HuH-7 (cell line): ENCODE results near the gene WFDC6.
"Not testable (repeated sequence)": the region's sequence is repeated elsewhere in the genome, so short reads cannot be mapped to it uniquely, and the experiment has no call there.

Source experiments
- DNase-seq: peaks from one replicate; pipeline ENCODE4 v3.0.0; 2011; ENCODE audit warnings: low spot score

Gene WFDC6

DNA sequence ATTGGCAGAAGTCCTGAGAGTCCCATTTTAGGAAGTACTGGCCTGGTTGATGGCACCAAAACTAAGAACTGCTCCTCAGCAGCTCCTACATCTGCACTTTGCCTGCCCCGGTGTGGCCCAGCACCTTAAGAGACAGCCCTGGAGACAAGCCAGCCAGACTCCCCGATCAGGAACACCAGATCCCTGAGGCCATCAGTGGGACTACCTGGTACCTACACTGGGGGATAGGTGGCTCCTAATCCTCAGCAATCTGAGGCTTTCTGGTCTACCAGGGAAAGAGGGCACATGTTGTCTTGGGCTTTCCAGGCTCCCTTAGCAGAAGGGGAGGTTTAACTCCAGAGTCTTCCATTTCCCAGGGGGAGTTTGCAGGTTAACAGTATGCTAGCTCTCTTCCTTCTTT, at the start of gene WFDC6:
WFDC6 (minus strand) TSS at position 101 of the 400 bp plus-strand sequence; CDS start at position 26, 75 bp downstream.
- no peak for DNase-seq

DNA sequence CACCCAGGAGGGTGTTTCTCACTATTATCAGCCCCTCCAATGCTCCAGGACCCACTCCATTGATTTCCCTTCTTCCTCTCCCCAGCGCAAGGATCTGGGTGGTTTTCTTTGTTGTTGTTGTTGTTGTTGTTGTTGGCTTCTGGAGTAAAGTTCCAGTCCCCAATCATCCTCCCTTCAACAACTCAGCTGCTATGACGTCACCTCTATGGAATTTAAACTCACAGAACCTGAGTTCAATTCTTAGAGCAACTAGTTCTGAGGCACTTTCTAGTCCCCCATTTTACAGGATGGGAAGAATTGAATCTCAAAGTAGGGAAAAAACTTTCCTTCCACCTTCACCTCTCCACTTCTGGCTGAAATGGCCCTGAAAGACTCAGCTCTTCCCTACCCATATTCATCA, 49.5 kb upstream of the WFDC6 start:
- DNase-seq: no peak

DNA sequence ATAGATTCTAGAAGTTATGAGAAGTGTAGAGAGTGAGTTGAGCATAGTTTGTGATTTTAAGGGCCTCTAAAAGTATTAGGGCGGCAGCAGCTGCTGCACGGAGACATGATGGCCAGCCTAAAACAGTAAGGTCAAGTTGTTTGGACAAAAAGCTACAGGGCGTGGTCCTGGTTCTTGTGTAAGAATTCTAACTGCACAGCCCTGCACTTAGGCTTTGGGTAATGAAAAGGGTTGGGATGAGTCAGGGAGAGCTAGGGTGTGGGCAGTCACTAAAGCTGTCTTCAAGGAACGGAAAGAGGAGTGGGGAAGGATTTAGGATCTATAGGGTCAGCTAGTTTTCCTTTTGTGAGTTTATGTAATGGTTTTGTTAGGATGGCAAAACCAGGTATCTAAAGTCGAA, 46.7 kb upstream of the WFDC6 start:
- DNase-seq: not testable (repeated sequence)

DNA sequence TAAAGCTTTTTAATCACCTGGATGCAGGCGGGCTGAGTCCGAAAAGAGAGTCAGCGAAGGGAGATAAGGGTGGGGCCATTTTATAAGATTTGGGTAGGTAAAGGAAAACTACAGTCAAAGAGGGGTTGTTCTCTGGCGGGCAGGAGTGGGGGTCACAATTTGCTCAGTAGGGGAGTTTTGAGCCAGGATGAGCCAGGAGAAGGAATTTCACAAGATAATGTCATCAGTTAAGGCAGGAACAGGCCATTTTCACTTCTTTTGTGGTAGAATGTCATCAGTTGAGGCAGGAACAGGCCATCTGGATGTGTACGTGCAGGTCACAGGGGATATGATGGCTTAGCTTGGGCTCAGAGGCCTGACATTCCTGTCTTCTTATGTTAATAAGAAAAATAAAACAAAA, 45.0 kb upstream of the WFDC6 start:
- DNase-seq: not testable (repeated sequence)

DNA sequence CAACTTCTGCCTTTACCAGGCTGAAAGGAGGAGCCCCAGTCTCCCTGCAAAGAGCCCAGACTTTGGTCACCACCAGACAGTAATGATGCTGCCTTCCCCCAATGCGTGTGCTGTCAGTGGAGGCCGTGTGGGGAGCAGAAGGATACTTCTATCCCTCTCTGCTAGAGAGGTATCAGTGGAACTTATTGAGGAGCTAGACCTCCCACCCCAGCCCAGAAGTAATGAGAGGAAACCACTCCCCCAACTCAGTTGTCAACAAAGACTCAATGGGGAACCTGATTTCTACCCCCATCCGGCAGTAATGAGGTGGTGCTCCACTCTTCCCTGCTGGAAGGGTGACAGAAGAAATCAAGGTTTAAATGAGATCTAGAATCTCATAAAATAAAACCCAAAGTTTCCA, 44.2 kb upstream of the WFDC6 start:
- no peak for DNase-seq

DNA sequence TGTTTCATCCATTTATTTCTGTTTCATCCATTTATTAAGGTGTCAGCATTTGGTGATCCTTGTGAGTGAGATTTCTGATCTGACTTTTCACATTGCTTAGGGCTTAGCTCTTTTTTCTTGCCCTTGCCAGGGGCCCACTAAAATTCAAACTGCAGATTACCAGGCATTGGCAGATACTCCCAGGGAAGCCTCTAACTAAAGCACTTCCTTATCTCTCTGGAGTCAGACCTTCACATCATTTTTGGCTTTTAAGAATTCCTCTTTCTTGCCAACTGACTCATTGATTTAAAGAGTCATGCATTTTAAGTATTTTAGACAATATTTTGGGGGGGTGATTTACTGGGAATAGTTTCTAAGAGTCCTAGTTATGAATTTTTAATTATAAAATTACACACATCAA, 42.4 kb upstream of the WFDC6 start:
- DNase-seq: no peak

DNA sequence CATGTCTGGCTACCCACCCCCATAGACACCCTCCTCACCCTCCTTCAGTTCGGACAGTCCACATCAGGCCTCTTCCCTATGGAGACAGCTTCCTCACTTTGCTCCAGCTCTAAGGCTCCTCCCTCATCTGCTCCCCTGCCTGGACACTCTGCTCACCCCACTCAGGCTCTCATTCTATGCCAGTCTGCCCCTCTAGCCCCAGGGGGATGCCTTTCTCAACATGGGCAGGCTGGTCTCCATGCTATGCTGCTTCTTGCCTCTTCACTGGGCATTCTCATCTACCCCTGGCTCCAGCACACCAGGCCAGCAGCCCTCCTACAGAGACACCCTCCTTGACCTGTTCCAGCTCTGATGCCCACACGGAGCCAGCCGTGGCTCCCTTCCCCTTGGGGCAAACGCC, 39.9 kb upstream of the WFDC6 start, which contains the start of gene WFDC8:
WFDC8 (minus strand) TSS at position 101 of the 400 bp plus-strand sequence; CDS start at position 64, 37 bp downstream.
- DNase-seq: no peak

DNA sequence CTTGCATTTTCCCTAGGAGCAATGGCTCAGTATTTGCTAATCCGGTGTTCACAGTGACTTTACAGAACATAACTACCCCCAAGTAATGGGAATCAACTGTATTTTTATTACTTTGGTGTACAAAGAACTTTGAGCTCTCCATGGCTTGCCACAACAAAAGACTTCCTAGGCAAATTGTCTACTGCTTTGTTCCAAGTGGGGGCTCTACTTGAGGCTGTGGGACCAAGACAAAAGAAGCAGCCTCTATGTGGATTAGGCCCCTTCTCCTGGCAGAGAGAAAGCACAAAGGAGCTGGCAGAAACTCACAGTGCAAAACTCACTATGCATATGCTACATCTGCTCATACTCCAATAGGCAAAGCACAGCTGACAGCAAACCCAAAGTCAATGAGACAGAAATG, 38.9 kb upstream of the WFDC6 start:
- no peak for DNase-seq

DNA sequence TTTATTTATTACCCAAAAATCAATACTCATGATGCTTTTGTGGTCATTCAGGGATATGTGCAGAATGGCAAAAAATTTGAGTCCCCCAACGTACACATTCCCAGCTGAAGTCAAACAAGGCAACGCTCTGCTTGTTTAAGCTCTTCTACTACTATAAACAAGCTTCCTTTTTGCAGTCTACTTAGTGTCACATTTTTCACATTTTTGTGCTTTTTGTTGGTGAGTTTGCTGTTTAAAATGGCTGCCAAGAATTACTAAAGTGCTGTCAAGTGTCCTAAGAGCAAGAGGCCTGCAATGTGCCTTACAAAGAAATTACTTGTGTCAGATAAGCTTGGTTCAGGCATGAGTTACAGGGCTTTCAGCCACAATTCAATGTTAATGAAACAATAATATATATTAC, 37.7 kb upstream of the WFDC6 start:
- no peak for DNase-seq

DNA sequence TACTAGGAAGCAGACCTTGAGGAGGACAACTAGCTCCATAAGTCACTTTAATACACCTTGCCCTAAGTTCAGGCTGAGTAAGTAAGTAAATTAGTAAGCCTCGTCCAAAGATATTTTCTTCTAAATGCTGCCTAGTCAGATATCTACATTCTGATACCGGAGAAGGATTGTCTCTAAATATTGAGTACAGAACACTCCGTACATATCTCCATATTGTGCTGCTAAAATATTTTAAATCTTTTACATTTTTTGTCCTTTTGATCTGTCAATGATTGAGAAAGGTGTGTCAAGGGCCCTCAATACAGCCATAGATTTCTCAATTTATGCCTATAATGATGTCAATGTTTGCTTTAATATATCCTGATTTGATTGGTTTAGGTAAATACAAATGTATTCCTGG, 36.6 kb upstream of the WFDC6 start:
- no peak for DNase-seq

DNA sequence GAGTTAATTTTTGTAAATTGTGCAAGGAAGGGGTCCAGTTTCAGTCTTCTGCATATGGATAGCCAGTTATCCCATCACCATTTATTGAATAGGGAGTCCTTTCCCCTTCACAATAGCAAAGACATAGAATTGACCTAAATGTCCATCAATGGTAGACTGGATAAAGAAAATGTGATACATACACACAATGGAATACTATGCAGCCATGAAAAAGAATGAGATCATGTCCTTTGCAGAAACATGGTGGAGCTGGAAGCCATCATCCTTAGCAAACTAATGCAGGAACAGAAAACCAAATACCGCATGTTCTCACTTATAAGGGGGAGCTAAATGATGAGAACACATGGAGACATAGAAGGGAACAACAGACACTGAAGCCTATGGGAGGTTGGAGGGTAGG, 30.4 kb upstream of the WFDC6 start:
- not testable (repeated sequence) for DNase-seq

DNA sequence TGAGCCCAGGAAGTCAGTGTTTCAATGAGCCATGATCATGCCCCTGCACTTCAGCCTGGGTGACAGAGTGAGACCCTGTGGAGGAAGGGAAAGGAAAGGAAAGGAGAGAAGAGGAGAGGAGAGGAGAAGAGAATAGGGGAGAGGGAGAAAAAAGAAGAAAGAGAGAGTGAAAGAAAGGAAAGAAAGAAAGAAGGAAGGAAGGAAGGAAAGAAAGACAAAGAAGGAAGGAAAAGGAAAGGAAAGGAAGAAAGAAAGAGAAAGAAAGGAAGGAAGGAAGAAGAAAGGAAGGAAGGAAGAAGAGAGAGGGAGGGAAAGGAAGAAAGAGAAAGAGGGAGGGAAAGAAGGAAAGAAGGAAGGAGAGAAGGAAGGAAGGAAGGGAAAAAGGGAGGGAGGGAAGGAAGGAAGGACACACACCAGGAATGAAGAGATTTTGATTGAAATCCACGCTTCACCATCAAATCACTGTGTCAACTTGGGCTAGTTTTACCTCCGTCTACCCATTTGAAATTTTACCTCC, 25.5 kb upstream of the WFDC6 start:
- DNase-seq: no peak

DNA sequence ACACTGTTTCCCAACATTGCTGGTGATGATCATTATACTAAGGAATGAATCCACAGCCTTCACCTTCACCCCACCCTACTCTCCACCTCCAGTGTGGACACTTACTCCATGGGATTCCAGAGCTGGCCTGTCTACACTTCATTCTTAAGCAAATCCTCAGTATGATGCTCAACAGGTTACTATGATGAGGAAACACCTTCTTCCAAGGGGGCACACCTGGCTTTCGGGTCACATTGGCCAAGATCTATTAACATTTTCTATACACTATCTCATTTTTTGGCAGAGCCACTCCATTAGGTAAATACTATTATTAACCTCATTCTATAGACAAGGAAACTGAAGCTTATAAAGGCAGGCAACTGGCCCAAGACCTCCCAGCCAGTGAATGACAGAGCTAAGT, 15.9 kb upstream of the WFDC6 start:
- no peak for DNase-seq

DNA sequence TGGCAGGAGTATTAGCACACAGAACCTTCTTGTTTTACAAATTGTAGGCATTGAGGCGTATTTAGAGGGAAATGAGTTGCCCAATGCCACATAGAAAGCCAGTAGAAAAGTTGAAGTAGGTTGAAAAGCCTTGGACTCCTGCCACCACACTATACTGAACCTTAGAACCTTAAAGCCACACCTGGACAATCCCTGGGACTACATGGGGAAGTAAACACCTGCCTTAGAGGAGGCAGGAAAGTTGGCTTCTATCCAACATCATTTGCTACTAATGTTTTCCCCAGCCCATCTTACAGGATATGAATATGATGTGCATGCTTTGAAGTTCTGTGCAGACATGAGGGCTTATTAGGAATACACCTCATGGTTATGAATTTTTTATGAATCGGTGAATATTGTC, 13.2 kb upstream of the WFDC6 start:
- no peak for DNase-seq

DNA sequence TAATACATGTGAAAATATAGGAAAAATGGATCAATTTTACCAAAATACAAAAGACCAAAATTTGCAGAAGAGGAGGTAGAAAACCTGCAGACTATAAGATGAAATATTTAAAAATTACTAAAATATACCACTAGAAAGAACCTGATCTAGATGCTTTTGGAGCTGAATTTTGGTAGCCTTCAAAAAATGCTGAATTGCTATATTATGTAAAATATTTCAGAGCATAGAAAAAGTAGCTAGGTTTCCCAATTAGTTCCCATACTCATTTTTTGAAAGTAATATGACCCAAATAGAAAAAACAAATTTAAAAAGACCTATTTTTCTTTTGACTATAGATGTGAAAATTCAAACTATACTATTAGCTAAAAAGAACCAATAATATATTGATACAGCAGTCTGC, 11.5 kb upstream of the WFDC6 start:
- no peak for DNase-seq

DNA sequence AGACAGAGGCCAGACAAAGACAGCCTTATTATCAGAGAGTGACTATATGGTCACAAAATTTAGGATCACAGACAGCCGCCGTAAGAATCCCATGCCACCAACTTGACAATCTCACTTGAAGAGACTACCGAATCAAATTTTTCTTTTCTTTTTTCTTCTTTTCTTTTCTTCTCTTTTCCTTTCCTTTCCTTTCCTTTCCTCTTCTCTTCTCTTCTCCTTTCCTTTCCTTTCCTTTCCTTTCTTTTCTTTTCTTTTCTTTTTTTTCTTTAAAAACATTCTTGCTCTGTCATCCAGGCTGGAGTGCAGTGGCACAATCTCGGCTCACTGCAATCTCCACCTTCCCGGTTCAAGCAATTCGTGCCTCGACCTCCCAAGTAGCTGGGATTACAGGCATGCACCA, 9.1 kb upstream of the WFDC6 start:
- no peak for DNase-seq

DNA sequence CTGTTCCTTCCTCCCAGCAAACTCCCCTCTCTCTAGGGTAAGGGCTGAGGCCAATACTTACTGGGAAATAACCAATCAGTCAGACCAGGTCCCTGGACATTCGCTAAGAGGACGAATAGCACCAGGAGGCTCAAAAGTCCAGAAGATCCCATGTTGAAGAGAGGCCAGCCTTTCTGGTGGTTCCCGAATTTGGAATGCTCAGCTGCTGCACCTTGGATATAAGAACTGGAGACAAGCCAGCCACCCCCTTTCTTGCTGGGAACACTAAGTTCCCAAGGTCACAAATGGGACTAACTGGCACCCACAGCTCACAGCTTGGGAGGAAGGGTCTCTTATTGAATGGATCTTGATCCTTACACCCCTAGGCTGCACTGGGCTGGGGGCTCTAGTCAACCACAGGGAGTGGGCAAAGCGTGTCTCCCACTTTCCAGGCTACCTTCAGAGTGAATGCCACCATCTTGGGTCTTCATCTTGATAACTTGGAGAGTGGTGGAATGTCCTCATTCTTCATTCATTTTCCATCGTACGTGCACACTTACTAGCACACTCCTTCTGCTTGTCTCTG, 8.0 kb upstream of the WFDC6 start, which contains the start of gene EPPIN:
EPPIN (minus strand) TSS at position 196 of the 565 bp plus-strand sequence; CDS start at position 152, 44 bp downstream.
- DNase-seq: no peak

DNA sequence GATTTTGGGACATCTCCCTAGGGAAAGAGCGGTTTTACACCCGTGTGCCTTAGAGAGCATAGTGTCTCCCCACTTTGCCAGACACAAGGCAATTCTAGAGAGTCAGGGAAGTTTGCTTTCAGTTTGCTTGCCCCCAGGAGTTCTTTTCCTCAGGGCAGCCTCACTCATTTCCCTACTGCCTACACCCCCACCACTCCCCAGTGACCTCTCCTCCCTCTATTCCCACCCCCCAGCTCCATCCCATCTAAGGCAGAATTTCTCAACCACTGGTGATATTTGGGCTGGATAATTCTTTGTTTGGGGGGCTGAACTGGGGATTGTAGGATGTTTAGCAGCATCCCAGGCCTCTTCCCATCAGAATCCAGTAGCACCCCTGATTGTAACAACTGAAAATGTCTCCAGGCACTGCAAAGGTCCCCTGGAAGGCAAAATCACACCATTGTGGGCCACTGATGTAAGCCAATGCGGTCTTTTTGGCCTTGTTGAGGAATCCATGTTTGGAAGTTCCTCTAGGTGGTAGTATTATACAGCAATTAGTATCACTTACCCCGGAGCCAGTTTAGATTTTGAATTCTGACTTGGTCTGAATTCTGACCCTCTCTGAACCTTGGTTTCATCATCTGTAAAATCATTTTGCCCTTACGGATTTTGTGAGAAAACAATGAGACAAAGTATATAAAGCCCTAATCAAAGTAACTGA, 6.6 kb upstream of the WFDC6 start:
- DNase-seq: peak; percentile 36

DNA sequence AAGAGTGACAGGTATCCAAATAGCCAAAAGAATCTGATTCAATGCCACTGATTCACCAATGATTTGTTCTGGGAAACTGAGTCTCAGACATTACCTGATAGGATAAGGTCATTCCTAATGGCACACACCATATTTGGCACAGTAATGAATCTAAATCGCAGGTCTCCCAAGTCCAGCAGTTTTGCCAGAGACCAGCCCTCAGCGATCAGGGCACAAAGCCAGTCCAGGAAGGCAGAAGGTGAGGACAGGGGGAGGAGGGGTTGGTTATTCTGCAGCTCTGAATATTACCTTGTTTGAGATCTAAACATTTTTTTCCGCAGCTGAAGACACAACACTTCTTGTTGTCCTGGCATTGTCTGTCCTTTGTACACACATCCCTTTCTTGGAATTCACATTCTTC, 6.1 kb upstream of the WFDC6 start:
- DNase-seq: no peak

DNA sequence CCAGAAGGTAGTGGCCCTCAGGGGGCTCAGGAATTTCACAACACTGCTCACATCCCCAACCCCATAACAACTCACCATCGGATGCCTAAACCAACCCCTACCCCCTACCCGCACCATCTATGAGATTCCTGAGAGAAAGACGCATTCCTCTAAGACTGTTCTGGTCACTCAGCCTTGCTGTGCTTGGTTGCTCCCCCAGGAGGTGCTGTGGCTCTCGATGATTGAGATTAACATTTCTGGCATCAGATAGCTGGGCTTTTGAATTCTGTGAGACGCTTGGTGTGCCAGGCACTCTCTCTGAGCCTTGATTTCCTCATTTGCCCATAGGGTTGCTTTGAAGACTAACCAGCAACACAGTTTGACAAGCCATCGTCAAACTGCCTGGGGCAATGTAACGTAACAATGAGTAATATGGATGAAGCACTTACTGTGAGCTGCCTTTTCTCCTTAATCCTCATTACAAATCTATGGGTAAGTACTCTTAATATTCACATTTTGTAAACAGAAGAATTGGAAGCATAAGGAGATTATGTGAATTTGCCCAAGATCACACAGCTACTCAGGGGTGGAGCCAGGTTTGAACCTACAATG, 978 bp downstream of the WFDC6 start:
- no peak for DNase-seq

DNA sequence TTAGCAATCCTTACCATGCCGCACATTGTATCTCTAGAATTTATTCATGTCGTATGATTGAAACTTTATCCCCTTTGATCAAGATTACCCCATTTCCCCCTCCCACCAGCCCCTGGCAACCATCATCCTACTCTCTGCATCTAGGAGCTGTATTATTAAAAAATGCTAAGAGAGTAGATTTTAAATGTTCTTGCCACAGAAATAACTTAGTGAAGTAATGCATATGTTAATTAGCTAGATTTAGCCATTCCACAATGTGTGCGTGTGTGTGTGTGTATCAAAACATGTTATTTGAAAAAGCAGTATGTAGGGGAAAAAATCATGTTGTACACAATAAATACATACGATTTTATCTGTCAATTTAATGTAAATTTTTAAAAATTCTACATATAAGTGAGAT, 12.0 kb downstream of the WFDC6 start:
- DNase-seq: no peak

DNA sequence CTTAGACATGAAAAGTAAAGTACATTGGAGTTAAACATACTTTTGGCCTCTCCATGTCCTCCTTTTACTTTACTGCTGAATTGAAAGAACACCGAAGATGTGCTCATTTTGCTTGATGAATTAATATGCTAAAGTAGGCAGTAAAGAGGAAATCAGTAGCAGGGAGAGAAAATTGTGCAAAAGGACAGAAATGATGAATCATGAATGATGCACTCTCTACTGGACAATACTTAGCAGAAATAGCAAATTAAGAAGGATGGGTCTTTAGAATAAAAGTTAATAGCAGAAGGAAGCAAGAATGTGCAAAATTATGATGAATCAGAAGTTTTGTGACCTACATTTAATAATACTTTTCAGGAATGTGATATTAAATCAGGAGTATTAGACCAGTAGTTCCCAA, 15.5 kb downstream of the WFDC6 start:
- DNase-seq: no peak

DNA sequence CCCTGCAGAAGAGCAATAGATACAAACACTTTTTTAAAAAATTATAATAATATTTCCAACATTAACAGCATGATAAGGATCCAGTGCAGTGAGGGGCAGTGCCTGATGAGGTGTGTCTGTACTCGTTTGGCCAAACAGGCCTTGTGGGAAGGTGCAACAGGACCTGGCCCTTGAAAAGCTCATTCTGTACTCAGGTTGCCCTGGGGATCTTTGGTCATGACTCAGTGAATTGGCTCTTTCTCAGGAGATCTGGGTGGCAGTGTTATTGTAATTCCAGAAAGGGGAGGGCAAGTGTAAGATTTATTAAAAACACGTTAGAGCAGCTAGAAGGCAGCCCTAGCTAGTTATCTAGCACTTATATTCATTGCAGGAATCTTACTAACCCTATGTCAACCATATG, 21.0 kb downstream of the WFDC6 start:
- DNase-seq: no peak
